DND-41 (cell line): ENCODE results near the gene BIRC5.

ENCODE experiments used
- ATAC-seq: fragments of 200-7000 bp; cut with Tn5 transposase; 3 replicates; pipeline ENCODE4 v1.9.1; 2021; ENCODE audit warnings: low read depth; ENCODE audit not compliant: insufficient read depth
- DNase-seq: peaks from one replicate; pipeline ENCODE4 v3.0.0-alpha.2; 2020
- H2AFZ ChIP-seq: 2 replicates; pipeline ENCODE4 v1.6.0; 2012; ENCODE audit warnings: low read depth, low read length
- H3K27ac ChIP-seq: 2 replicates; pipeline ENCODE4 v1.5.1; 2012; ENCODE audit warnings: low read length, inconsistent platforms
- H3K27me3 ChIP-seq: fragments of 200-600 bp; sonication (generic); 2 replicates; pipeline ENCODE4 v1.6.0; 2012; ENCODE audit warnings: low read length, mild to moderate bottlenecking, inconsistent platforms; ENCODE audit not compliant: insufficient read depth, poor library complexity
- H3K36me3 ChIP-seq: 2 replicates; pipeline ENCODE4 v1.5.1; 2012; ENCODE audit warnings: low read length, inconsistent platforms; ENCODE audit not compliant: insufficient read depth
- H3K4me1 ChIP-seq: 2 replicates; pipeline ENCODE4 v1.5.1; 2012; ENCODE audit warnings: mild to moderate bottlenecking, low read length; ENCODE audit not compliant: insufficient read depth
- H3K4me2 ChIP-seq: 2 replicates; pipeline ENCODE4 v1.6.0; 2012; ENCODE audit warnings: mild to moderate bottlenecking, moderate library complexity, low read length, inconsistent platforms; ENCODE audit not compliant: insufficient read depth
- H3K4me3 ChIP-seq, 2 experiments: fragments of 200-600 bp in 1 of 2; shearing (Covaris generic) in 1 of 2; 2 replicates each; pipeline ENCODE4 v1.5.1; 2012 to 2016; ENCODE audit warnings: inconsistent platforms in 2 of 2, low read length in 2 of 2, mild to moderate bottlenecking in 2 of 2, low read depth in 1 of 2, moderate library complexity in 1 of 2
- H3K79me2 ChIP-seq: 2 replicates; pipeline ENCODE4 v1.6.0; 2012; ENCODE audit warnings: low read length, inconsistent platforms; ENCODE audit not compliant: insufficient read depth
- H3K9ac ChIP-seq: 2 replicates; pipeline ENCODE4 v1.6.0; 2012; ENCODE audit warnings: low read depth, mild to moderate bottlenecking, inconsistent platforms, low read length, moderate library complexity
- H3K9me3 ChIP-seq: 2 replicates; pipeline ENCODE4 v1.5.1; 2012; ENCODE audit warnings: low read length, moderate library complexity, mild to moderate bottlenecking, inconsistent platforms; ENCODE audit not compliant: insufficient read depth, severe bottlenecking
- H4K20me1 ChIP-seq: 2 replicates; pipeline ENCODE4 v1.6.0; 2012; ENCODE audit warnings: low read length; ENCODE audit not compliant: insufficient read depth
- EZH2 ChIP-seq: IDR thresholded peaks from 3 replicates; pipeline ENCODE4 v1.6.1; 2012; ENCODE audit warnings: borderline replicate concordance, low read depth, mild to moderate bottlenecking, moderate library complexity, low read length, inconsistent platforms; ENCODE audit not compliant: severe bottlenecking
- TF ChIP-seq, protein P1 (sequence below): IDR thresholded peaks from 2 replicates; pipeline ENCODE4 v1.5.1; 2012; ENCODE audit warnings: borderline replicate concordance, low read length, moderate library complexity, mild to moderate bottlenecking; ENCODE audit not compliant: poor library complexity, severe bottlenecking; ENCODE audit errors: extremely low read depth

BIRC5 gene

DNA sequence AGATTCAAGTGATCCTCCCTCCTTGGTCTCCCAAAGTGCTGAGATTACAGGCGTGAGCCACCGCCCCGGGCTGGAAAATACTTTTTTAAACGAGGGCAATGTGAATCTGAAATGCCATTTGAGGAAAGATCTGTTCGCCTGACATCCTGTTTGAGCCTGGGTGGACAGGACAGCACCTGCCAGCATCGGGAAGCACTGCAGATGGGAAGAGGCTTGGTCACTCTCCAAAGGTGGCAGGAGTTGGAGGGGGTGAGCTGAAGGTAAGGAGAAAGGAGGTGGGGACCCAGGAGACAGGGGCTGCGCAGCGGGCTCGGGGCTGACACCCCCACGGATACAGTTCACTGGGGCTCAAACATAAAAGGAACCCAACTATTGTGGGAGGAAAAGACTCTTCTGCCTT, 3.9 kb upstream of the BIRC5 start:
- ATAC-seq (no peak), DNase-seq (no peak)
- TF ChIP-seq, protein P1, sequence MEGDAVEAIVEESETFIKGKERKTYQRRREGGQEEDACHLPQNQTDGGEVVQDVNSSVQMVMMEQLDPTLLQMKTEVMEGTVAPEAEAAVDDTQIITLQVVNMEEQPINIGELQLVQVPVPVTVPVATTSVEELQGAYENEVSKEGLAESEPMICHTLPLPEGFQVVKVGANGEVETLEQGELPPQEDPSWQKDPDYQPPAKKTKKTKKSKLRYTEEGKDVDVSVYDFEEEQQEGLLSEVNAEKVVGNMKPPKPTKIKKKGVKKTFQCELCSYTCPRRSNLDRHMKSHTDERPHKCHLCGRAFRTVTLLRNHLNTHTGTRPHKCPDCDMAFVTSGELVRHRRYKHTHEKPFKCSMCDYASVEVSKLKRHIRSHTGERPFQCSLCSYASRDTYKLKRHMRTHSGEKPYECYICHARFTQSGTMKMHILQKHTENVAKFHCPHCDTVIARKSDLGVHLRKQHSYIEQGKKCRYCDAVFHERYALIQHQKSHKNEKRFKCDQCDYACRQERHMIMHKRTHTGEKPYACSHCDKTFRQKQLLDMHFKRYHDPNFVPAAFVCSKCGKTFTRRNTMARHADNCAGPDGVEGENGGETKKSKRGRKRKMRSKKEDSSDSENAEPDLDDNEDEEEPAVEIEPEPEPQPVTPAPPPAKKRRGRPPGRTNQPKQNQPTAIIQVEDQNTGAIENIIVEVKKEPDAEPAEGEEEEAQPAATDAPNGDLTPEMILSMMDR = no peak
- TF ChIP-seq EZH2 = no peak
- peaks cover 14% of the 10 kb centered on the region for H3K4me1 ChIP-seq
- no peak overlapping the region for H2AFZ ChIP-seq
- H4K20me1 ChIP-seq = no peaks in the 10 kb centered on the region
- H3K9ac ChIP-seq = no peak overlapping the region
- no peak overlapping the region for H3K4me2 ChIP-seq
- H3K36me3 ChIP-seq = peaks cover 20% of the 10 kb centered on the region
- no peak overlapping the region for H3K27ac ChIP-seq
- H3K27me3 ChIP-seq = no peaks in the 10 kb centered on the region
- H3K9me3 ChIP-seq = no peaks in the 10 kb centered on the region
- H3K79me2 ChIP-seq = peaks cover 11% of the 10 kb centered on the region
- no peak overlapping the region for H3K4me3 ChIP-seq

DNA sequence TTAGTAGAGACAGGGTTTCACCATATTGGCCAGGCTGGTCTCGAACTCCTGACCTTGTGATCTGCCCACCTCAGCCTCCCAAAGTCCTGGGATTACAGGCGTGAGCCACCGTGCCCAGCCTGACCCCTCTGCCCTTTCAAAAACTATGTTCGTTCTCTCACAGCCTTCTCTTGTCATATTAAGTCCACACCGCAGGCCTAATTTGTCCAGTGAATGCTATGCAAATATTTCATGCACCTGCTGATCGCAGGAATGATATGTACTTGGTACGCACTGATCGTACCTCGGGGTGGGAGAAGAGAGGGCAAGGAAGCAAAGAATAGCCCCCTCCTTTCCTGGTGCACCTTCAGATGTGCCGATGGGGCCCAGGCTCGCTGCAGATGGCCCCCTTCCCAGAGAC, 3.0 kb upstream of the BIRC5 start:
- TF ChIP-seq EZH2 = no peak

DNA sequence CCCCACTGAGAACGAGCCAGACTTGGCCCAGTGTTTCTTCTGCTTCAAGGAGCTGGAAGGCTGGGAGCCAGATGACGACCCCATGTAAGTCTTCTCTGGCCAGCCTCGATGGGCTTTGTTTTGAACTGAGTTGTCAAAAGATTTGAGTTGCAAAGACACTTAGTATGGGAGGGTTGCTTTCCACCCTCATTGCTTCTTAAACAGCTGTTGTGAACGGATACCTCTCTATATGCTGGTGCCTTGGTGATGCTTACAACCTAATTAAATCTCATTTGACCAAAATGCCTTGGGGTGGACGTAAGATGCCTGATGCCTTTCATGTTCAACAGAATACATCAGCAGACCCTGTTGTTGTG, 631 bp downstream of the BIRC5 start:
- H3K36me3 ChIP-seq = peaks cover 45% of the 10 kb centered on the region
- H3K4me3 ChIP-seq = peak overlapping the region; percentile 82 to 99
- peak overlapping the region; percentile 99 for H3K9ac ChIP-seq
- H2AFZ ChIP-seq = peak overlapping the region; percentile 86
- peak overlapping the region; percentile 96 for H3K27ac ChIP-seq
- peak; percentile 19 for DNase-seq
- no peak for ATAC-seq
- H4K20me1 ChIP-seq = peaks cover 10% of the 10 kb centered on the region; the same call in 1 of the 2 replicates
- TF ChIP-seq, protein P1 = no peak
- no peak for TF ChIP-seq EZH2
- peaks cover 51% of the 10 kb centered on the region for H3K79me2 ChIP-seq
- peak overlapping the region; percentile 82 for H3K4me2 ChIP-seq
- peaks cover 29% of the 10 kb centered on the region for H3K4me1 ChIP-seq
- H3K27me3 ChIP-seq = no peaks in the 10 kb centered on the region
- no peaks in the 10 kb centered on the region for H3K9me3 ChIP-seq

More for the DNA sequence above, 3.0 kb upstream of the BIRC5 start:
- H3K36me3 ChIP-seq = peaks cover 18% of the 10 kb centered on the region
- no peak overlapping the region for H3K4me2 ChIP-seq
- no peak overlapping the region for H2AFZ ChIP-seq
- no peak for DNase-seq
- H3K4me3 ChIP-seq = no peak overlapping the region
- no peaks in the 10 kb centered on the region for H3K9me3 ChIP-seq
- no peak for ATAC-seq
- H3K27ac ChIP-seq = no peak overlapping the region
- no peak overlapping the region for H3K9ac ChIP-seq
- H3K4me1 ChIP-seq = peaks cover 22% of the 10 kb centered on the region
- no peaks in the 10 kb centered on the region for H3K27me3 ChIP-seq
- H4K20me1 ChIP-seq = no peaks in the 10 kb centered on the region
- H3K79me2 ChIP-seq = peaks cover 20% of the 10 kb centered on the region

DNA sequence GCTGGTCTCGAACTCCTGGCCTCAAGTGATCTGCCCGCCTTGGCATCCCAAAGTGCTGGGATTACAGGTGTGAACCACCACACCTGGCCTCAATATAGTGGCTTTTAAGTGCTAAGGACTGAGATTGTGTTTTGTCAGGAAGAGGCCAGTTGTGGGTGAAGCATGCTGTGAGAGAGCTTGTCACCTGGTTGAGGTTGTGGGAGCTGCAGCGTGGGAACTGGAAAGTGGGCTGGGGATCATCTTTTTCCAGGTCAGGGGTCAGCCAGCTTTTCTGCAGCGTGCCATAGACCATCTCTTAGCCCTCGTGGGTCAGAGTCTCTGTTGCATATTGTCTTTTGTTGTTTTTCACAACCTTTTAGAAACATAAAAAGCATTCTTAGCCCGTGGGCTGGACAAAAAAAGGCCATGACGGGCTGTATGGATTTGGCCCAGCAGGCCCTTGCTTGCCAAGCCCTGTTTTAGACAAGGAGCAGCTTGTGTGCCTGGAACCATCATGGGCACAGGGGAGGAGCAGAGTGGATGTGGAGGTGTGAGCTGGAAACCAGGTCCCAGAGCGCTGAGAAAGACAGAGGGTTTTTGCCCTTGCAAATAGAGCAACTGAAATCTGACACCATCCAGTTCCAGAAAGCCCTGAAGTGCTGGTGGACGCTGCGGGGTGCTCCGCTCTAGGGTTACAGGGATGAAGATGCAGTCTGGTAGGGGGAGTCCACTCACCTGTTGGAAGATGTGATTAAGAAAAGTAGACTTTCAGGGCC, 5.5 kb downstream of the BIRC5 start:
- H3K4me2 ChIP-seq = no peak overlapping the region
- no peak overlapping the region for H3K27ac ChIP-seq
- no peak overlapping the region for H3K4me3 ChIP-seq
- no peak overlapping the region for H3K9ac ChIP-seq
- ATAC-seq (no peak), DNase-seq (no peak)
- H3K79me2 ChIP-seq = peaks cover 56% of the 10 kb centered on the region
- H4K20me1 ChIP-seq = peaks cover 13% of the 10 kb centered on the region; the same call in 1 of the 2 replicates
- no peaks in the 10 kb centered on the region for H3K27me3 ChIP-seq
- H3K36me3 ChIP-seq = peaks cover 86% of the 10 kb centered on the region
- no peak overlapping the region for H2AFZ ChIP-seq
- peaks cover 20% of the 10 kb centered on the region for H3K4me1 ChIP-seq
- H3K9me3 ChIP-seq = no peaks in the 10 kb centered on the region
- no peak for TF ChIP-seq EZH2
- TF ChIP-seq, protein P1 = no peak
